Endothelial cell (in vitro differentiated cells): ENCODE measurements around the gene CCNB2. TPM values are rescaled to one million over a fixed set of nuclear protein-coding genes. Genes with fewer than 3 reads are reported as not detected.
A peak's percentile ranks its signal among the peaks of the same experiment; 100 is the strongest.

ENCODE experiments used
- DNase-seq: peaks from one replicate; pipeline ENCODE4 v3.0.0; 2021; ENCODE audit warnings: low spot score
- H3K27ac Mint-ChIP-seq: one replicate; pipeline ENCODE4 v1.8.0; 2021; ENCODE audit warnings: mixed read lengths, inconsistent platforms; ENCODE audit not compliant: unreplicated experiment
- H3K27me3 Mint-ChIP-seq: one replicate; pipeline ENCODE4 v1.8.0; 2021; ENCODE audit warnings: mild to moderate bottlenecking, moderate library complexity, mixed read lengths, inconsistent platforms; ENCODE audit not compliant: unreplicated experiment
- H3K36me3 Mint-ChIP-seq: one replicate; pipeline ENCODE4 v1.8.0; 2021; ENCODE audit warnings: mild to moderate bottlenecking, low read depth, mixed read lengths, inconsistent platforms; ENCODE audit not compliant: unreplicated experiment
- H3K4me1 Mint-ChIP-seq: one replicate; pipeline ENCODE4 v1.8.0; 2021; ENCODE audit warnings: mild to moderate bottlenecking, mixed read lengths, inconsistent platforms; ENCODE audit not compliant: unreplicated experiment
- H3K4me3 Mint-ChIP-seq: one replicate; pipeline ENCODE4 v1.8.0; 2021; ENCODE audit warnings: mild to moderate bottlenecking, mixed read lengths, inconsistent platforms; ENCODE audit not compliant: unreplicated experiment
- H3K9me3 Mint-ChIP-seq: one replicate; pipeline ENCODE4 v1.8.0; 2021; ENCODE audit warnings: mixed read lengths, inconsistent platforms; ENCODE audit not compliant: unreplicated experiment
- total RNA-seq: library from RNA; stranded (reverse); fragmentation: NEBNext Ultra II Directional; extraction: Animal tissue kit (Norgen Biotek cat#: 25700); gene quantifications from one replicate; pipeline ENCODE4 v1.2.1, GENCODE V29; 2021; ENCODE audit not compliant: unreplicated experiment
- TF ChIP-seq, protein P1 (sequence below): fragments of 200-600 bp; sonication (generic); IDR thresholded peaks from one replicate; pipeline ENCODE4 v1.5.0; 2021; ENCODE audit warnings: antibody characterized with exemption; ENCODE audit not compliant: unreplicated experiment

Gene CCNB2
- total RNA-seq, 1 donor from 2014 or later, result 16.5 TPM

DNA sequence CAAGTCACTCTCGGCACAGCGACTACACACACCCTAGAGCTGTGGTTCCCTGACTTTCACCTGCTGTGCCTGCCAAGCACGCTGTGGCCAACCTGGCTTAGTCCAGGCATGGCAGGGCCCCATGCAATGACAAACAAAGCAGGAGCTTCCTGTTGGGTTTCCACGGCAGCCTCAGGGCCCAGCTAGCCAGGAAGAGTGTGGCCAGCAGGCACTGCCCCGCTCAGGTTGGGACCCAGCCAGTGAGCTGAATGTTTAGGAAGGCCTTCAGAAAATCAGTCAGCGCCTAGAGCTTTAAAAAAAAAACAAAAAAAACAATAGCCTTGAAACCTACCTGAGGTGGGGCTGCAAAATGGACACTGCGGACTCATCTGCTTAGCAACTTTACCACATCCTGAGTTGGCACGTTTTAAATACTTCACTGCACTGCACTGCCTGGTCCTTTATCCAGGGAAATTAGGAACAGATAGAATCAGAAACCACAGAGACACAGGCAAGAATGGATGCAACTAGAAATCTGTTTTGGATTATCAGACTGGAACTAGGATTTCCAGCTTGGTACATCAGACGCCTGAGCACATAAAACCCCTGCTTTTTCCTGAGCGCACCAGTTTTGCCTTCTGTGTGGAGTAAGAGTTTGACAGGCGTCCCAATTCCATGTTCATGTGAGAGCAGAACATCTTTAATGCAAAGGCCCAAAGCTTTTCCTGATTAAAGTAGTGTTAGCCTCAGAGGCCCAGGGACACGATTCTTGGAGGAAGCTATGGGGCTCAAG lies 65.5 kb downstream of the CCNB2 start:
- peak overlapping the region; percentile 92 for H3K27ac Mint-ChIP-seq
- TF ChIP-seq, protein P1, sequence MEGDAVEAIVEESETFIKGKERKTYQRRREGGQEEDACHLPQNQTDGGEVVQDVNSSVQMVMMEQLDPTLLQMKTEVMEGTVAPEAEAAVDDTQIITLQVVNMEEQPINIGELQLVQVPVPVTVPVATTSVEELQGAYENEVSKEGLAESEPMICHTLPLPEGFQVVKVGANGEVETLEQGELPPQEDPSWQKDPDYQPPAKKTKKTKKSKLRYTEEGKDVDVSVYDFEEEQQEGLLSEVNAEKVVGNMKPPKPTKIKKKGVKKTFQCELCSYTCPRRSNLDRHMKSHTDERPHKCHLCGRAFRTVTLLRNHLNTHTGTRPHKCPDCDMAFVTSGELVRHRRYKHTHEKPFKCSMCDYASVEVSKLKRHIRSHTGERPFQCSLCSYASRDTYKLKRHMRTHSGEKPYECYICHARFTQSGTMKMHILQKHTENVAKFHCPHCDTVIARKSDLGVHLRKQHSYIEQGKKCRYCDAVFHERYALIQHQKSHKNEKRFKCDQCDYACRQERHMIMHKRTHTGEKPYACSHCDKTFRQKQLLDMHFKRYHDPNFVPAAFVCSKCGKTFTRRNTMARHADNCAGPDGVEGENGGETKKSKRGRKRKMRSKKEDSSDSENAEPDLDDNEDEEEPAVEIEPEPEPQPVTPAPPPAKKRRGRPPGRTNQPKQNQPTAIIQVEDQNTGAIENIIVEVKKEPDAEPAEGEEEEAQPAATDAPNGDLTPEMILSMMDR, result no peak
- H3K27me3 Mint-ChIP-seq, result peaks cover 2% of the 10 kb centered on the region
- H3K9me3 Mint-ChIP-seq, result no peaks in the 10 kb centered on the region
- H3K4me1 Mint-ChIP-seq, result peaks cover 46% of the 10 kb centered on the region
- peak overlapping the region; percentile 34 for H3K4me3 Mint-ChIP-seq
- peak; percentile 19 for DNase-seq
- peaks cover 30% of the 10 kb centered on the region for H3K36me3 Mint-ChIP-seq

DNA sequence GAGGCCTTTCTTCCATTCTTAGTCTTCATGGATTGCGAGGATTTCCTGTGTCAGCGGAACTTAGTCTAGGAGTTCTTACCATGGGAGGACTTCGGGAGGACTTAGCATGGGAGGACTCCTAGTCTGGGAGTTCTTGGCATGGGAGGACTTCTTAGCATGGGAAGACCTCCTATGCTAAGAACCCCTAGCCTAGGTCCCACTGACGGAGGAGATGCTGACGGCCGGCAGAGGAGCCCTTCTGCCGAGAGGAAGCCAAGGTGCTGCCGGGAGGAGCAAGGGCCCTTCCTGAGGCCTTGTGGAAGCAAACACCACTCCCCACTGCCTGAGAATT lies 66.1 kb downstream of the CCNB2 start:
- H3K27me3 Mint-ChIP-seq, result peaks cover 2% of the 10 kb centered on the region
- H3K9me3 Mint-ChIP-seq, result no peaks in the 10 kb centered on the region
- H3K4me3 Mint-ChIP-seq, result no peak overlapping the region
- H3K27ac Mint-ChIP-seq, result no peak overlapping the region
- DNase-seq, result no peak
- peaks cover 30% of the 10 kb centered on the region for H3K36me3 Mint-ChIP-seq
- TF ChIP-seq, protein P1, result no peak
- H3K4me1 Mint-ChIP-seq, result peaks cover 43% of the 10 kb centered on the region

DNA sequence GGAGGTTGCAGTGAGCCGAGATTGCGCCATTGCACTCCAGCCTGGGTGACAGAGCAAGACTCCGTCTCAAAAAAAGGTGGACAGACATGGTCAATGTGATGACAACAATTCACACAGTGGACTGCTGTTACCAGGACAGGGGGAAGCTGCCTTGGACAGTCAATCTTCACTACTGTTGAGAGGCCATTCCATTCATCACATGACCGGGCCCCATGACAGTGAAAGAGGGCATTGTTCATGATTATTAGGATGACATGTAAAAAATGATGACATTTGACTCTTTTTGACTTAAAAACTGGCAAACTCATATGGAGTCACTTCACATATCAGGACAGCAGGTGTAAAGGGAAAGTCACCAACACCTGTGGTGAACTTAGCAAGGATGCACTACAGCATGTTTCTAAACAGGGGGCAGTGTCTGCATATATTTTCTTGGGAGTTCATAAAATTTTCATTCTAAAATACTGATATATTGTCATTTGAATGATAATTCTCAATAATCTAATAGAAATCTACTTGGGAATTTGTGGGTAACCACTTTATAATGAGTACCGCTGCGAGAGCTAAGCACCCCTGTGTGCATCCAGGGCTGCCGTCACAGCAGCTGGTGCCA lies 67.4 kb downstream of the CCNB2 start:
- no peak overlapping the region for H3K27ac Mint-ChIP-seq
- TF ChIP-seq, protein P1, result no peak
- H3K9me3 Mint-ChIP-seq, result no peaks in the 10 kb centered on the region
- peaks cover 33% of the 10 kb centered on the region for H3K36me3 Mint-ChIP-seq
- H3K4me3 Mint-ChIP-seq, result no peak overlapping the region
- H3K27me3 Mint-ChIP-seq, result peaks cover 2% of the 10 kb centered on the region
- peaks cover 30% of the 10 kb centered on the region for H3K4me1 Mint-ChIP-seq
- no peak for DNase-seq

DNA sequence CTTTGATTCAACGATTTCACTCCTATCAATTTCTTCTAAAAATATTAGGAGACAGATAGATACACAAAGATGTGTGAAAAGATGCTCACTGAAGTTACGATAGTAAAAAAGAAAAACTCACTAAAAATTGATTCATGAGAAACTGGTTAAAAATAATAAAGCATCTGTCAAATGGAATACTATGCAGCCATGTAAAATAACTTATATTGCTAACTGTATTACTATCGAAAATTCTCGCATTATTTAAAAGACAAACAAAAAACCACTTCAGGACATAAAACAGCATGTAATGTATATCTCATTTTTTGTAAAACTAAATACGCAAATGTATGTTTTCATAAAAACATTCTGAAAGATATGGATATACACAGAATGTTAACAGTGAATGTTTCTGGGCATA lies 68.2 kb downstream of the CCNB2 start:
- Mint-ChIP-seq H3K4me3 (no peak overlapping the region), H3K9me3 (no peaks in the 10 kb centered on the region), H3K27me3 (peaks cover 2% of the 10 kb centered on the region), H3K27ac (no peak overlapping the region), H3K4me1 (peaks cover 34% of the 10 kb centered on the region), H3K36me3 (peaks cover 40% of the 10 kb centered on the region)
- TF ChIP-seq, protein P1, result no peak
- DNase-seq, result no peak
